HepG2 (cell line): Measurements from ENCODE around the gene MAML1. TPM values are rescaled to one million over a fixed set of nuclear protein-coding genes. Genes with fewer than 3 reads are reported as not detected.

Experiments
- CHCHD3 ChIP-seq: sonication (generic); formaldehyde crosslinking; IDR thresholded peaks from 2 replicates; pipeline ENCODE4 v1.8.0; 2022; ENCODE audit warnings: mild to moderate bottlenecking, missing genetic modification reagents, moderate library complexity
- CREB1 ChIP-seq, 2 experiments: fragments of 450-650 bp in 1 of 2; IDR thresholded peaks; 2 replicates each; pipeline ENCODE4 v1.6.1; 2016 to 2017; ENCODE audit warnings: control low read depth in 1 of 2, mild to moderate bottlenecking in 1 of 2, missing compliant biosample characterization in 1 of 2, missing genetic modification characterization in 1 of 2
- HOXA5 ChIP-seq: sonication (generic); formaldehyde crosslinking; IDR thresholded peaks from 2 replicates; pipeline ENCODE4 v1.4.0; 2020; ENCODE audit warnings: missing genetic modification reagents
- KAT2B ChIP-seq: fragments of 150-350 bp; IDR thresholded peaks from 2 replicates; pipeline ENCODE4 v1.6.1; 2014; ENCODE audit warnings: low read depth, low read length, borderline replicate concordance
- NFKB2 ChIP-seq: sonication (generic); formaldehyde crosslinking; IDR thresholded peaks from 2 replicates; pipeline ENCODE4 v1.4.0; 2020; ENCODE audit warnings: missing genetic modification reagents, borderline replicate concordance
- RBFOX2 ChIP-seq: fragments of 200-400 bp; formaldehyde crosslinking; IDR thresholded peaks from 2 replicates; pipeline ENCODE4 v1.6.1; 2017; ENCODE audit warnings: low read depth, mild to moderate bottlenecking, low read length
- SIN3B ChIP-seq: fragments of 150-350 bp; IDR thresholded peaks from 2 replicates; pipeline ENCODE4 v1.6.1; 2014; ENCODE audit warnings: low read length
- ZNF747 ChIP-seq: sonication (generic); formaldehyde crosslinking; IDR thresholded peaks from 2 replicates; pipeline ENCODE4 v1.8.1; 2023; ENCODE audit warnings: missing genetic modification reagents, mild to moderate bottlenecking, borderline replicate concordance
- ZNF883 ChIP-seq: sonication (generic); formaldehyde crosslinking; IDR thresholded peaks from 2 replicates; pipeline ENCODE4 v1.5.1; 2020; ENCODE audit warnings: mild to moderate bottlenecking, missing genetic modification reagents; ENCODE audit errors: not compliant biosample characterization
- ZSCAN25 ChIP-seq: sonication (generic); formaldehyde crosslinking; IDR thresholded peaks from 2 replicates; pipeline ENCODE4 v1.8.0; 2022; ENCODE audit warnings: mild to moderate bottlenecking, missing genetic modification reagents
- polyA plus RNA-seq, 8 experiments: library from polyadenylated mRNA; depleted of rRNA in 3 of 8; stranded (reverse) in 7 of 8; unstranded in 1 of 8; fragments of >200 nt; fragmentation: Illumina TruSeq in 4 of 8; extraction: Trizol in 4 of 8; gene quantifications; 2 replicates each; pipeline versions ENCODE4 v1.2.1 to v1.2.3, GENCODE V29; 2011 to 2016; ENCODE audit warnings: low read depth in 4 of 8, missing spikeins in 1 of 8, mixed read lengths in 1 of 8; ENCODE audit not compliant: insufficient read depth in 1 of 8
- total RNA-seq, 5 experiments: library from RNA; depleted of rRNA; stranded (reverse); fragments of >200 nt; fragmentation: Illumina TruSeq; extraction: Trizol; gene quantifications; 2 replicates each; pipeline ENCODE4 v1.2.3, GENCODE V29; 2016; ENCODE audit warnings: low read depth in 1 of 5
- TF ChIP-seq, protein P1 (sequence below): sonication (generic); formaldehyde crosslinking; IDR thresholded peaks from 2 replicates; pipeline ENCODE4 v1.4.0; 2020; ENCODE audit warnings: missing genetic modification reagents
- TF ChIP-seq, protein P2 (sequence below): sonication (generic); formaldehyde crosslinking; IDR thresholded peaks from 2 replicates; pipeline ENCODE4 v1.8.0; 2023; ENCODE audit warnings: mild to moderate bottlenecking, missing genetic modification reagents
- TF ChIP-seq, protein P3 (sequence below), 2 experiments: fragments of 450-650 bp in 1 of 2; sonication (generic) in 1 of 2; formaldehyde crosslinking; IDR thresholded peaks; 2 replicates each; pipeline versions ENCODE4 v1.5.0 to v1.8.0; 2020 to 2022; ENCODE audit warnings: mild to moderate bottlenecking in 1 of 2, missing genetic modification reagents in 1 of 2
- TF ChIP-seq, protein P4 (sequence below), 2 experiments: fragments of 450-650 bp in 1 of 2; sonication (generic) in 1 of 2; formaldehyde crosslinking in 1 of 2; IDR thresholded peaks; 2 replicates each; pipeline versions ENCODE4 v1.6.1 to v1.8.0; 2016 to 2022; ENCODE audit warnings: antibody characterized with exemption in 1 of 2, mild to moderate bottlenecking in 1 of 2, missing genetic modification reagents in 1 of 2

MAML1 gene
- total and polyA plus RNA-seq, 2 of the 13 experiments (the other 11 are each of a cell fraction or from before 2014, with no cell fraction given), result 10.0 to 10.8 TPM

DNA sequence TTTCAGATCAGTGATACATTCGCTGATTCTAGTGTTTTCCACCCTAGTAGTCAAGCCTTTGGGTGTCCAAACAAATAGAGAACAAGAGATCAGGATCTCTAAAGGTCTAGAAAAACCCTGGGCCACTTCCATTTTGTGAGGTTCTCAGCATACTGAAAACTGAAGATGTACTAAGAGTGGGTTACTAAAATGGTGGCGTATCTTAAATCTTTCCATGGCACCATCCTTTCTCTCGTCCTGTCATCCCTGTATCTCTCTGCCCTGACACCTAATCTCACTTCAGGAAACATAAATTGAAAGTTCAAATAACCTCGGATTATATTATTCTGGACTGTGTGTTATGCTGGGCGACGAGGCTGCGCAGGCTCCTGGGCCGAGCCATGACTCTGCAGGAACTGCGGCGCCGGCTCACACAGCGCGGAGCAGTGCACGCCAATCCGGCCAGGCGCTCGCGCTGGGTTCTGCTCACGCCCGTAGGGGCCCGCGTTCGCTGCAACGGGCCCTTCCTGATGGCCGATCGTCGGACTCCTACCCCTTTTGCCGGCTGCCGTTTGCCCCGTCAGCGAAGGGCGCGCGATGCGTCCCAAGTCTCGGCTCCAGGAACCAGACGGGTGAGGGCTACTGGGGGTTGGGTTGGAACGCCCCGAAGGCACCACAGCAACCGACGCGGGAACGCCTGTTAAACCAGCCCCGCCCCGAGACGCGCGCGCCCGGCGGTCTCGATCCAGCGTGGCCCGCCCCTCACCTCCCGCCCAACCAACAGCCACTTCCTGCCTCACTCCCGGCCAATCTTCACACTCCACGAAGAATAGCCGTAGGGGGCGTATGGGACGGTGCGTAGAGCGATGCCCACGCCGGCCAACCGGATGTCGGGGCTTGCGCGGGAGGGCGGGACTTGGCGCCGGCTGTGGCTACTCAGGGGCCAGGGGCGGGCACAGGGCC is 34.4 kb upstream of the MAML1 start (continued):
- TF ChIP-seq, protein P1, sequence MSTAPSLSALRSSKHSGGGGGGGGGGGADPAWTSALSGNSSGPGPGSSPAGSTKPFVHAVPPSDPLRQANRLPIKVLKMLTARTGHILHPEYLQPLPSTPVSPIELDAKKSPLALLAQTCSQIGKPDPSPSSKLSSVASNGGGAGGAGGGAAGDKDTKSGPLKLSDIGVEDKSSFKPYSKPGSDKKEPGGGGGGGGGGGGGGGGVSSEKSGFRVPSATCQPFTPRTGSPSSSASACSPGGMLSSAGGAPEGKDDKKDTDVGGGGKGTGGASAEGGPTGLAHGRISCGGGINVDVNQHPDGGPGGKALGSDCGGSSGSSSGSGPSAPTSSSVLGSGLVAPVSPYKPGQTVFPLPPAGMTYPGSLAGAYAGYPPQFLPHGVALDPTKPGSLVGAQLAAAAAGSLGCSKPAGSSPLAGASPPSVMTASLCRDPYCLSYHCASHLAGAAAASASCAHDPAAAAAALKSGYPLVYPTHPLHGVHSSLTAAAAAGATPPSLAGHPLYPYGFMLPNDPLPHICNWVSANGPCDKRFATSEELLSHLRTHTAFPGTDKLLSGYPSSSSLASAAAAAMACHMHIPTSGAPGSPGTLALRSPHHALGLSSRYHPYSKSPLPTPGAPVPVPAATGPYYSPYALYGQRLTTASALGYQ (CRISPR knock-in tag), result peak; percentile 17; the same call in 1 of the 2 replicates
- TF ChIP-seq RBFOX2 (peak; percentile 86), SIN3B (no peak), ZSCAN25 (peak; percentile 24; the same call in 1 of the 2 replicates), CHCHD3 (CRISPR knock-in tag) (no peak), KAT2B (no peak), CREB1 (IDR thresholded peaks at IDR 0.05) (peak; percentile 89), CREB1 (CRISPR knock-in tag; IDR thresholded peaks at IDR 0.05) (peak; percentile 90), ZNF747 (CRISPR knock-in tag) (peak; percentile 95), ZNF883 (CRISPR knock-in tag) (peak; percentile 44), NFKB2 (CRISPR knock-in tag) (peak; percentile 71; the same call in 1 of the 2 replicates), HOXA5 (no peak)
- TF ChIP-seq, protein P2, sequence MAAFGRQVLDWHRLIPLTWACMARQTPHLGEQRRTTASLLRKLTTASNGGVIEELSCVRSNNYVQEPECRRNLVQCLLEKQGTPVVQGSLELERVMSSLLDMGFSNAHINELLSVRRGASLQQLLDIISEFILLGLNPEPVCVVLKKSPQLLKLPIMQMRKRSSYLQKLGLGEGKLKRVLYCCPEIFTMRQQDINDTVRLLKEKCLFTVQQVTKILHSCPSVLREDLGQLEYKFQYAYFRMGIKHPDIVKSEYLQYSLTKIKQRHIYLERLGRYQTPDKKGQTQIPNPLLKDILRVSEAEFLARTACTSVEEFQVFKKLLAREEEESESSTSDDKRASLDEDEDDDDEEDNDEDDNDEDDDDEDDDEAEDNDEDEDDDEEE, result no peak
- TF ChIP-seq, protein P3, sequence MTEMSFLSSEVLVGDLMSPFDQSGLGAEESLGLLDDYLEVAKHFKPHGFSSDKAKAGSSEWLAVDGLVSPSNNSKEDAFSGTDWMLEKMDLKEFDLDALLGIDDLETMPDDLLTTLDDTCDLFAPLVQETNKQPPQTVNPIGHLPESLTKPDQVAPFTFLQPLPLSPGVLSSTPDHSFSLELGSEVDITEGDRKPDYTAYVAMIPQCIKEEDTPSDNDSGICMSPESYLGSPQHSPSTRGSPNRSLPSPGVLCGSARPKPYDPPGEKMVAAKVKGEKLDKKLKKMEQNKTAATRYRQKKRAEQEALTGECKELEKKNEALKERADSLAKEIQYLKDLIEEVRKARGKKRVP (CRISPR knock-in tag; IDR thresholded peaks at IDR 0.05), result 0 out of 4 replicates have a peak, but pooled peaks of 1 of the 2 experiments have one; percentile 8
- TF ChIP-seq, protein P4, sequence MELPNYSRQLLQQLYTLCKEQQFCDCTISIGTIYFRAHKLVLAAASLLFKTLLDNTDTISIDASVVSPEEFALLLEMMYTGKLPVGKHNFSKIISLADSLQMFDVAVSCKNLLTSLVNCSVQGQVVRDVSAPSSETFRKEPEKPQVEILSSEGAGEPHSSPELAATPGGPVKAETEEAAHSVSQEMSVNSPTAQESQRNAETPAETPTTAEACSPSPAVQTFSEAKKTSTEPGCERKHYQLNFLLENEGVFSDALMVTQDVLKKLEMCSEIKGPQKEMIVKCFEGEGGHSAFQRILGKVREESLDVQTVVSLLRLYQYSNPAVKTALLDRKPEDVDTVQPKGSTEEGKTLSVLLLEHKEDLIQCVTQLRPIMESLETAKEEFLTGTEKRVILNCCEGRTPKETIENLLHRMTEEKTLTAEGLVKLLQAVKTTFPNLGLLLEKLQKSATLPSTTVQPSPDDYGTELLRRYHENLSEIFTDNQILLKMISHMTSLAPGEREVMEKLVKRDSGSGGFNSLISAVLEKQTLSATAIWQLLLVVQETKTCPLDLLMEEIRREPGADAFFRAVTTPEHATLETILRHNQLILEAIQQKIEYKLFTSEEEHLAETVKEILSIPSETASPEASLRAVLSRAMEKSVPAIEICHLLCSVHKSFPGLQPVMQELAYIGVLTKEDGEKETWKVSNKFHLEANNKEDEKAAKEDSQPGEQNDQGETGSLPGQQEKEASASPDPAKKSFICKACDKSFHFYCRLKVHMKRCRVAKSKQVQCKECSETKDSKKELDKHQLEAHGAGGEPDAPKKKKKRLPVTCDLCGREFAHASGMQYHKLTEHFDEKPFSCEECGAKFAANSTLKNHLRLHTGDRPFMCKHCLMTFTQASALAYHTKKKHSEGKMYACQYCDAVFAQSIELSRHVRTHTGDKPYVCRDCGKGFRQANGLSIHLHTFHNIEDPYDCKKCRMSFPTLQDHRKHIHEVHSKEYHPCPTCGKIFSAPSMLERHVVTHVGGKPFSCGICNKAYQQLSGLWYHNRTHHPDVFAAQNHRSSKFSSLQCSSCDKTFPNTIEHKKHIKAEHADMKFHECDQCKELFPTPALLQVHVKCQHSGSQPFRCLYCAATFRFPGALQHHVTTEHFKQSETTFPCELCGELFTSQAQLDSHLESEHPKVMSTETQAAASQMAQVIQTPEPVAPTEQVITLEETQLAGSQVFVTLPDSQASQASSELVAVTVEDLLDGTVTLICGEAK (IDR thresholded peaks at IDR 0.05), result no peak
- TF ChIP-seq, protein P4 (CRISPR knock-in tag; IDR thresholded peaks at IDR 0.05), result peak; percentile 58; the same call in 1 of the 2 replicates
